Activated T-cell treated with anti-CD3 and anti-CD28 coated beads for 48 hours (primary cell): ENCODE results near the gene NAPA.

Experiments used
- DNase-seq: peaks from one replicate; pipeline ENCODE4 v3.0.0-alpha.2; 2020; ENCODE audit warnings: low read depth

The NAPA gene

DNA sequence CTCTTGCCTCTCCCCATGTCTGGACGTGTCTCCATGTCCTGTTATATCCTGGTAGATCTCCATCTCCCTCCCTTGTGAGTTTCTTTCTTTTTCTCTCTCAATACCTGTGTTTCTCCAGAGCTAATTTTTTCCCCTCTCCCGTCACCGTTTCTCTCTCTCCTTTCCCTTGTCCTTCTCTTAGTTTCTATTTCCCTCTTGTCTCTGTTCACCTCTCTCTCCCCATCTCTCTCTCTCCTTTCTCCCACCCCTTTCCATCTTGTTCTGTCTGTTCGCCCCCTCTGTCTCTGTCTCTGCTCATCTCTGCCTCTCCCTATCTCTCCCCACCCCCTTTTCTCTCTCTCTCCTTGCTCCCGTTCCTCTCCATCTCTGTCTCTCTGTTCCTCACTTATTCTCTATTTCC, 56.2 kb downstream of the NAPA start:
- no peak for DNase-seq

DNA sequence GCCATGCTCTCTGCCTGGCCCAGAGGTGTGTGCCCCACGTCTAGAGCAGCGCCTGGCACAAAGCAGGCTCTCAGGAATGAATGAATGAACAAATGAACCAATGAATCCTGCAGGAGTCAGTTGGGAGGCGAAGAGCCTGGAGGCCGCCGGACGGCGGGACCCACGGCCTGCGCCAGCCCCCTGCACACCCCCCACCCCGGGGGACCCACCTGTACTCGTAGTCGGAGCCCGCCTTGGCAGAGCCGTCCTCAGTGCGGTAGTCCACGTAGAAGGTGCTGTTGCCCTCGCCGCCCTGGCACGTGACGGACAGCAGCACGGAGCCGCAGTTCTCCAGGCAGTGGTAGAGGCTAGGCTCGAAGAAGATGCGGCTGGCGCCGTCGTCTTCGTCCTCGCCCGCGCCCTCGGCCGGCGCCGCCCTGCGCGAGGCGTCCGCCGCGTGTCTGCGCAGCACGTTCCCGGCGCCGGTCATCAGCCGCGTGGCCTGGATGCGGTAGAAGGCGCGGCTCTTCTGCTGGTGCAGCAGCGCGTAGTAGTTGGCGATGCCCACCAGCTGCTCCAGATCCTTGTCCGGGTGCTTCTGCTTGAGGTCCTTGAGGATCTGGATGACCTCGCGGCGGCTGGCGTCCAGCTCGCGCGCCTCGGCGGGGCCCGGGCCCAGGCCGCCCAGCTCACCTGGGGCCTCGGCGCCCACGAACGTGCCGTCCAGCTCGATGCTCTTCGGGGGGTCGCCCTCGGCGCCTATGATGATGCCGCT, 58.0 kb downstream of the NAPA start:
- DNase-seq: no peak

GRCh38 chr19:47450478-47450877, 64.4 kb downstream of the NAPA start:
- DNase-seq: no peak

GRCh38 chr19:47448360-47448727, 66.5 kb downstream of the NAPA start:
- no peak for DNase-seq

DNA sequence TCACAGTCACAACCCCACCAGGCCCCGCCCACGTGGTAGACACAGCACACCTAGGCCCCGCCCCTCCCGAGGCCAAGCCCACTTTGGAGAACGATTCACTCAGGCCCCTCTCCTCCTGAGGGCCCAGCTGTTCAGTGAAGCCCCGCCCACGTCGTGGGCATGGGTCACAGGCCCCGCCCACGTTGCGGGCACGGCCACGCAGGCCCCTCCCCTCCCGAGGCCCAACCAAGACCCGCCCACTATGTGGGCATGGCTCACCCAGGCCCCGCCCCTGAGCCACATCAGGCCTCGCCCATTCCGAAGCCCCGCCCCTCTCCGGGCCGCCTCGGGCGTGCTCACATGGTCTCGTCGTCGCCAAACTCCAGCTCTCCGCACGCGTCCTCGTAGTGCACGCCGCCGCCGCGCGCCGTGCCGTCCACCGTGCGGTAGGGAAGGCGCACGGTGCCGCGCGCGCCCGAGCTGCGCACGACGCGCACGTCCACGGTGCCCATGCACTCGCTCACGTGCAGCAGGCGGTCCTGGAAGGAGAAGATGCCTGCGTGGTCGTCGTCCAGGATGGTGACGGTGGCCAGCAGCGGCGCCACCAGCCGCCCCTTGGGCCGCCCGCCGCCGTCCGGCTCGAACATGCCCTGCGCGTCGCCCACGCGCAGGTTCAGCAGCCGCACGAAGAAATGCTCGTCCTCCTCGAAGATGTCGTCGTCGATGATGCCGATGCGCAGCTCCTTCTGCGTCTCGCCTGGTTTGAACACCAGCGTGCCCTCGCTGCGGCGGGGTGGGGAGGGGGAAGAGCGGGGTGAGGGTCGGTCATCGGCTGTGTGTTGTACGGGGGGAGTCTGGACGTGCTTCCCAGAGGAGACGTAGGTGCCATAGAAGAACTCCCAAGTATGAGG, 67.1 kb downstream of the NAPA start:
- DNase-seq: peak; percentile 77

DNA sequence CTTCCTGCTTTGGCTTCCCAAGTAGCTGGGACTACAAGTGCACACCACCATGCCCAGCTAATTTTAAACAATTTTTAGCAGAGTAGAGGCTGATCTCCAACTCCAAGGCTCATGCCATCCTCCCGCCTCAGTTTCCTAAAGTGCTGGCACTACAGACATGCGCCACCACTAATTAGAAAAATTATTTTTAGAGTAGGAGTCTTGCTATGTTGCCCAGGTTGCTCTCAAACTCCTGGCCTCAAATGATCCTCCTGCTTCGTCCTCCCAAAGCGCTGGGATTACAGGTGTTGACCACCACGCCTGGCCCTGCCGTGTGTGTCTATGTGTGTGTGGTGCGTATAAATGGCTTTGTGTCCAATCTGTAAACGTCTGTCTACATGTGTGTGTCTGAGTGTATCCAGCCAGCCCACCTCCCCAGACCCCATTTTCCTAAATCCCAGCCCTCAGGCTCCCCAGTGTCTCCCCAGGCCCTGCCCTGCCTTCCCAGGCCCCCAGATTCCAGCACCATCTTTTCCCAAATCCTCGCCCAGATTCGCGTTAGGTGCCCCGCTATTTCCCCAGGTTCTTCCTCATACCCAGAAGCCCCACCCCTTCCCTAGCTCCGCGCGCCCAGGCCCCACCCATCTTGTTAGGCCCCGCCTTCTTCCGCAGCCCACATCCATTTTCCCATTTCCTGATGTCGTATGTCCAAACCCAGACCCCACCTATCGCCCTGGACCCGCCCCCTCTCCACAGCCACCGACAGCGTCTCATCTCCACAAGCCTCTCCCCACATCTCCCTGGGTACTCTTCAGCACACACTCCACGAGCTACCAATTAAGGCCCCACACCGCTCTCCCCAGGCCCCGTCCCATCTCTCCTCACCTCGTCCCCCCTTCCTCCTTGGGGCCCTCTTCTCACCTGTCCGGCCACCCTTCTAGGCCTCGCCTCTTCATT, 68.1 kb downstream of the NAPA start:
- DNase-seq: peak; percentile 38

DNA sequence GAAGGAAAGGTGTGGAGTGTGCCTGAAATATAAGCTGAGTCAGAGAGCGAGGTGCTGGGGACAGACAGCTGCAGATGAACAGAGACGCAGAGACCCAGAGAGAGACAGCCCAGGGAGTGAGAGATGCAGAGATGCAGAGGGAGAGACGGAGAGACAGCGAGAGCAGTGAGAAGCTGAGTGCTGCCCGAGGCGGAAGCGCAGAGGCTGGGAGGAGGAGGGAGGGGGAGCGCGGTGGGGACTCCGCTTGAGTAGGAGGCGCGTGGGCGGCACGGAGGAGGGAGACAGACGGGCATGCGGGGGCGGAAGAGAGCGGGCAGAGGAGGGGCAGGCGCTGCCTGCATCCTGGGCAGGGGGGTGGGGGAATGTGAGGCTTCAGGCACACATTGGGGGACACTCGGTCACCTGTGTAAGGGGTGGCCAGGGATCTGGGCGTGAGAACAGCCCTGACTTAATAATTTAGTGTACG, 68.9 kb downstream of the NAPA start:
- DNase-seq: no peak

DNA sequence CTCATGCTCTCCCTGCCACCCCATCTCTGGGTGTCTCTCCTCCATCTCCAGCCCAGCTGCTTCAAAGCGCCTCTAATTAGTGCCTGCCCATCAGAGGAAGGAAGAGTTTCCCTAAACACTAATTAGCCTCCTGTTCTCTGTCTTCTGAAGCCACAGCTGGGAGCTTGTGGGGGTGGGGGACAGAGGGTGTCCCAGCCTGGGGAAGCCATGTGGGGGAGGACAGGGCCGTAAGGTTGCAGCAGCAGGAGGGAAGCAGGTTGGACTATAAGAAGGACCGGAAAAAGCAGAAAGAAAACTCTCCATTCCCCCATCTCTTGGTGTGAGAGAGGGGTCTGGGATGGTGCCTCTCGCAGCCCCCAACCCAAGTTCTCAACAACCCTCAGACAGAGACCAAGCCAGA, 69.3 kb downstream of the NAPA start:
- no peak for DNase-seq

DNA sequence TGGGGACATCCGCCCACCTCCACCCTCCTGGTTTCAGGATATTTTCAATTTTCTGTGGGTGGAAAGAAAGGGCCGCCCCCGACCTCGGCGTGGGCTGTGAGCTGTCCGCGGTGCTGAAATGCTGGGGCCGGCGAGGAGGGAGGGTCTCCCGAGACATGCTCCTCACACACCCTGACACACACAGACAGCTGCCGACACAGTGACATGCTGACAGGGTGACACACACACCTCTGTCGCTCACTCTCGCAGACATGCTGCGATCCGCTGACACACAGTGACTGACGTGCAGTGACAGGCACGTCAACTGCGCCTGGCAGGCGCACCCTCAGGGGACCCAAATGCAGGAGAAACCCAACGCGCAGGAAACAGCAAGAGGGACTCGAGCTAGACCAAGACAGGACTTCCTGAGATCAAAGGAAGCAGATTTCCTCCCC, 70.5 kb downstream of the NAPA start:
- DNase-seq: no peak

DNA sequence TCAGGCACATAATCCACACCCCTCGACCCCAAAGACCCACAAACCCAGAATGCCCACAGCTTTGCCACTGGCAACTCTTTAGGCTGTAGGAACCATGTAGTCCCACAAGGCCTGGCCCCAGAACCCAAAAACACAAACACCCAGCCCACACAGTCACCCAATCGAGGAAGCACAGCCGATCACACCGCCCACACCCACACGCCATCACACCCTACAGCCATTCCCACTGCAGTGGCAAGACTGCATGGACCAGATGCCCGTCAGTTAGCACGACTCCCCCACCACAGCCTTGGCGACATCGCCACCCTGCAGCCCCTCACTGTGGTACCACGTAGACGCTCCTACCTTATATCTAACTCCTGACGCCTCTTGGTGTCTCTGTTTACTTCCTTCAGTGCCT, 71.5 kb downstream of the NAPA start:
- no peak for DNase-seq

DNA sequence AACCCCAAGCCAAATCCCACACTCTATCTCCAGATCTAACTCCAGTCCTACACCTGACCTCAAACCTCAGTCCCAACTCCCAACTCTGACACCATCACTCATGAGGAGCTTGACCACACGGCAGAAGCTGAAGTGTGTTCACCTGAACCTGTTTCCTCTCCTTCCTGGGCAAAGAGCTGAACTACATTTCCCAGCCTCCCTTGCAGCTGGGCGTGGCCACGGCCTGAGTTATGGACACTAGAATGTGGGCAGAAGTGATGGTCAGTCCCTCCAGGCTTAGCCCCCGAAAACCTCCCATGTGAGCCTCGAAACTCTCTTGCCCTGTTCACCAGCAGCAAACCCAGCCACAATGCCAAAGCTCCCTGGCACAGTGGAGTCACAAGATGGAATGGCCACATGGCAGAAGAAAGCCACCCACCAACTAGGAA, 76.1 kb downstream of the NAPA start:
- DNase-seq: no peak
